ENCODE results near the gene PPP1R12C.

GRCh38 chr19:55071913-55072312 lies 45.5 kb downstream of the PPP1R12C start:
- TF ChIP-seq ZNF274 (IDR thresholded peaks at IDR 0.05; ENCODE audit: low read depth, low read length) (no peak), YY1 (IDR thresholded peaks at IDR 0.05; ENCODE audit: insufficient read depth, insufficient read length) (no peak)
